T-cell (primary cell): ENCODE results near the gene ROCK2. TPM values are rescaled to one million over a fixed set of nuclear protein-coding genes. Genes with fewer than 3 reads are reported as not detected.

Experiments
- ATAC-seq, 4 experiments: fragments of 200-7000 bp in 3 of 4; fragments of 150-1000 bp in 1 of 4; cut with Tn5 transposase; replicated peaks in 1 of 4; 1 replicate in 3 of 4; 2 replicates in 1 of 4; pipeline ENCODE4 v1.10.0; 2021; ENCODE audit warnings: moderate library complexity in 3 of 4, mild to moderate bottlenecking in 2 of 4, moderate number of reproducible peaks in 1 of 4
- CTCF ChIA-PET, 2 donors: fragments of 300-600 bp; sonication (Branson Sonifier 250); formaldehyde crosslinking; loops; one replicate each; lab custom pipeline; 2022; ENCODE audit warnings: antibody characterized with exemption in 2 of 2; lab: Charles Lee
- POLR2A ChIA-PET, 2 donors: fragments of 300-600 bp; sonication (Branson Sonifier 250); formaldehyde crosslinking; loops; one replicate each; lab custom pipeline; 2022; ENCODE audit warnings: antibody characterized with exemption in 2 of 2; lab: Charles Lee
- DNase-seq, 35 experiments: peaks; one replicate each; pipeline versions ENCODE4 v3.0.0 to v3.0.0-alpha.2; 2013 to 2023
- H3K27ac ChIP-seq: one replicate; pipeline ENCODE4 v1.5.1; 2013; ENCODE audit warnings: low read length
- H3K27me3 ChIP-seq, 2 experiments: replicated peaks in 1 of 2; 1 replicate in 1 of 2; 2 replicates in 1 of 2; pipeline versions ENCODE4 v1.6.1 to v1.7.0; 2013; ENCODE audit warnings: low read length in 1 of 2, mixed read lengths in 1 of 2; ENCODE audit not compliant: control insufficient read depth in 2 of 2, insufficient read depth in 2 of 2; ENCODE audit errors: extremely low read depth in 1 of 2
- H3K36me3 ChIP-seq, 2 donors: 1 replicate in 1 of 2; 2 replicates in 1 of 2; pipeline versions ENCODE4 v1.6.1 to v1.7.0; 2013; ENCODE audit warnings: low read length in 1 of 2; ENCODE audit not compliant: control insufficient read depth in 2 of 2, insufficient read depth in 1 of 2; ENCODE audit errors: extremely low read depth in 1 of 2
- H3K4me1 ChIP-seq, 2 experiments: 1 replicate in 1 of 2; 2 replicates in 1 of 2; pipeline versions ENCODE4 v1.6.1 to v1.7.0; 2013; ENCODE audit warnings: low read length in 2 of 2, mixed read lengths in 1 of 2; ENCODE audit not compliant: insufficient read depth in 2 of 2, control insufficient read depth in 1 of 2; ENCODE audit errors: extremely low read depth in 1 of 2
- H3K4me3 ChIP-seq, 2 donors: 1 replicate in 1 of 2; 2 replicates in 1 of 2; pipeline versions ENCODE4 v1.5.1 to v1.7.0; 2013; ENCODE audit warnings: mild to moderate bottlenecking in 2 of 2, low read length in 1 of 2, moderate library complexity in 1 of 2; ENCODE audit not compliant: control insufficient read depth in 1 of 2; ENCODE audit errors: extremely low read depth in 1 of 2
- H3K9me3 ChIP-seq: 2 replicates; pipeline ENCODE4 v1.7.0; 2013
- H3K27ac Mint-ChIP-seq, 2 donors: one replicate each; pipeline ENCODE4 v1.8.0; 2020 to 2021; ENCODE audit warnings: mild to moderate bottlenecking in 2 of 2, mixed read lengths in 2 of 2
- H3K27me3 Mint-ChIP-seq, 2 donors: one replicate each; pipeline ENCODE4 v1.8.0; 2021 to 2022; ENCODE audit warnings: mixed read lengths in 2 of 2
- H3K36me3 Mint-ChIP-seq: one replicate; pipeline ENCODE4 v1.8.0; 2021; ENCODE audit warnings: mixed read lengths
- H3K4me1 Mint-ChIP-seq, 3 donors: one replicate each; pipeline ENCODE4 v1.8.0; 2020 to 2022; ENCODE audit warnings: mixed read lengths in 3 of 3, mild to moderate bottlenecking in 1 of 3
- H3K4me3 Mint-ChIP-seq, 3 donors: one replicate each; pipeline ENCODE4 v1.8.0; 2020 to 2022; ENCODE audit warnings: mild to moderate bottlenecking in 3 of 3, mixed read lengths in 3 of 3, moderate library complexity in 3 of 3
- H3K9me3 Mint-ChIP-seq, 3 donors: one replicate each; pipeline ENCODE4 v1.8.0; 2020 to 2022; ENCODE audit warnings: mixed read lengths in 3 of 3
- WGBS: methylation state at CpG from one replicate; pipeline ENCODE4 v1.1.5; 2013; ENCODE audit warnings: missing lambda C conversion rate; ENCODE audit not compliant: insufficient coverage; 5-methylcytosine and 5-hydroxymethylcytosine counted together
- total RNA-seq, 35 experiments: library from RNA in 6 of 35; stranded (reverse) in 6 of 35; fragments of 120-200 nt in 1 of 35; gene quantifications; one replicate each; pipeline versions ENCODE4 v1.2.1 to v1.2.4 and lab custom pipeline; 2013 to 2026

The ROCK2 gene
- total RNA-seq, 5 donors from 2014 or later (not counting 1 experiment from before 2014, with no cell fraction given), result 15.5 to 22.3 (median 18.6) TPM

DNA sequence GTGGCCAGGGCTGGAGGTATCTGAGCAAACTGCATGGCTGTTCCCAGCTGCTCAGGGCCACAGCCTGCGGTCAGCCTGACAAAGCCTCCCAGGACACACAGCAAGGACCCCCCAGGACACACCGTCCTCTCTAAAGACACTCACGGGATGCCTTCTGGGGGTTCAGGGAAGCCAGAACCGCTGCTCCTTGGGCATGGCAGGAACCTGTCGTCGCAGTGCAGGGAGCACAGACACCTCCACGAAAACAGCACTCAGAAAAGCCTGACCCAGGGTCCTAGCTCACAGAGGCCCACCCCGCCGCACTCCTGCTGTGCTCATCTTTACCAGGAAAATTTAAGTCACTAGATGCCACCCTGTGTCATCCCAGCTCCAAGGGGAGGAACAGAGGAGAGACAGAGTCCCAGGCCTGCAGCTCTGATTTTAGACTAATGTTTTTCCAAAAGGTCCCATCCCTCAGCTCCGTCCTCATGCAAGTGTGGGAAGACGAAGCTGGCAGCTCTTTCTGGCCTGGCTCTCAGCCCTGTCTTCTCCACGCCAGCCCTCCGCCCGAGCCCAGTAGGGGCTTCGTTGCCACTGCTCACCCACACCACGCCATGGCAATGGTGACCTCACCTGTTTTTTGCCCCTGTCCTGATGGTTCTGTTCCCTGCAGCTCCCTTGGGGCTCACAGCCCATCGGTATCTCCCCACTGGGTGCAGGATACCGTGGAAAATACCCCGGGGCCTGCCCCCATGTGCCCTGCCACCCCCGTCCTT is 213.1 kb downstream of the ROCK2 start:
- peaks cover 10 to 48% of the 10 kb centered on the region in 2 experiments for H3K4me1 ChIP-seq
- H3K4me3 ChIP-seq, result no peak overlapping the region
- peaks cover 0 to under 1% of the 10 kb centered on the region in 2 donors for H3K27me3 Mint-ChIP-seq
- ATAC-seq (no peak), DNase-seq (no peak)
- H3K4me1 Mint-ChIP-seq, result peaks cover 27 to 42% (median 30%) of the 10 kb centered on the region in 3 donors
- no peak overlapping the region for H3K27ac ChIP-seq
- H3K36me3 Mint-ChIP-seq, result no peaks in the 10 kb centered on the region
- peak overlapping the region; percentile 46 to 88 for H3K27ac Mint-ChIP-seq
- no peaks in the 10 kb centered on the region for H3K9me3 ChIP-seq
- ChIA-PET POLR2A (interaction anchor here in 1 of 2 donors (0.9 kb wide), 1 partner anchor 319 kb away, joined by 3 read pairs; no protein-coding TSS in a partner anchor), CTCF (interaction anchor here (0.6 to 5.3 kb wide), 16 partner anchors 19 to 505 kb away, joined by 3 to 60 read pairs (median 6); partner anchors contain the start of gene SLC66A3 (in 1 of the 2))
- WGBS, result 95% methylated on average over 18 of the region's 20 CpGs
- H3K9me3 Mint-ChIP-seq, result no peaks in the 10 kb centered on the region
- peak overlapping the region in 2 of 3 donors; percentile 13 to 85 for H3K4me3 Mint-ChIP-seq
- H3K36me3 ChIP-seq, result no peaks in the 10 kb centered on the region
- no peaks in the 10 kb centered on the region for H3K27me3 ChIP-seq

Other genes with a start within 250 kb of the ROCK2 start
- 10 to 100 TPM; 10.7 to 32.0 (median 21.2) TPM for gene SLC66A3, start 189.2 kb downstream of the ROCK2 start, total RNA-seq
- gene E2F6, start 121.5 kb upstream of the ROCK2 start, total RNA-seq, result 1 to 10 TPM; 4.8 to 9.5 (median 9.1) TPM
- gene GREB1, start 189.4 kb upstream of the ROCK2 start, total RNA-seq, result 1 to 10 TPM in 1 of 5 donors, under 1 TPM in 4; 0.23 to 1.2 (median 0.63) TPM